K562 (cell line): ENCODE data around the gene ZNF831. TPM values are rescaled to one million over a fixed set of nuclear protein-coding genes. Genes with fewer than 3 reads are reported as not detected.

Source experiments
- ATAC-seq: fragments of 200-7000 bp; cut with Tn5 transposase; 3 replicates; pipeline ENCODE4 v1.9.1; 2020; ENCODE audit warnings: moderate library complexity
- BruUV-seq: library from RNA; stranded (reverse); fragments of 400-500 nt; replicated peaks from 2 replicates; lab custom pipeline; 2021; lab: Mats Ljungman, UMichigan
- CTCF ChIA-PET: fragments of 300-600 bp; formaldehyde crosslinking; extraction: SDS; loops from one replicate; lab custom pipeline; 2021; ENCODE audit warnings: low intra/inter-chr PET ratio; lab: Yijun Ruan, JAX
- POLR2A ChIA-PET: fragments of 300-600, 350-650 bp; sonication (Branson Sonifier 250); formaldehyde crosslinking; extraction: SDS; loops from one replicate; lab custom pipeline; 2021; ENCODE audit warnings: antibody characterized with exemption, inconsistent platforms; lab: Yijun Ruan, JAX
- DNase-seq, 4 experiments: peaks; one replicate each; pipeline versions ENCODE4 v3.0.0 to v3.0.0-alpha.2; 2011 to 2018; ENCODE audit warnings: low spot score in 3 of 4, mixed read lengths in 3 of 4; ENCODE audit errors: extremely low read depth in 1 of 4
- FAIRE-seq: peaks from 2 replicates; lab custom pipeline; 2011; peaks lifted over from hg19 to GRCh38; lab: Jason Lieb, UNC
- H2AFZ ChIP-seq: 2 replicates; pipeline ENCODE4 v1.6.0; 2011; ENCODE audit warnings: low read depth, low read length, control low read depth, inconsistent platforms
- H3K27ac ChIP-seq: fragments of 200-600 bp; 3 replicates; pipeline ENCODE4 v1.8.0; 2011; ENCODE audit warnings: low read depth, mild to moderate bottlenecking, control low read depth, inconsistent platforms, low read length, moderate library complexity, mixed read lengths; ENCODE audit errors: extremely low read depth
- H3K27me3 ChIP-seq, 2 experiments: fragments of 300-600 bp in 1 of 2; 2 replicates in 1 of 2; 3 replicates in 1 of 2; pipeline versions ENCODE4 v1.6.0 to v1.8.0; 2011; ENCODE audit warnings: inconsistent platforms in 2 of 2, low read length in 2 of 2, mild to moderate bottlenecking in 1 of 2, mixed read lengths in 1 of 2, moderate library complexity in 1 of 2; ENCODE audit not compliant: control insufficient read depth in 2 of 2, insufficient read depth in 2 of 2
- H3K36me3 ChIP-seq: fragments of 300-600 bp; 3 replicates; pipeline ENCODE4 v1.8.0; 2011; ENCODE audit warnings: mild to moderate bottlenecking, low read length, inconsistent platforms; ENCODE audit not compliant: control insufficient read depth, insufficient read depth
- H3K4me1 ChIP-seq, 2 experiments: fragments of 200-600 bp in 1 of 2; replicated peaks in 1 of 2; 2 replicates in 1 of 2; 3 replicates in 1 of 2; pipeline versions ENCODE4 v1.5.1 to v1.8.0; 2011; ENCODE audit warnings: inconsistent platforms in 2 of 2, low read length in 2 of 2, mild to moderate bottlenecking in 1 of 2, mixed read lengths in 1 of 2, moderate library complexity in 1 of 2; ENCODE audit not compliant: control insufficient read depth in 2 of 2, insufficient read depth in 2 of 2
- H3K4me2 ChIP-seq: 2 replicates; pipeline ENCODE4 v1.6.1; 2011; ENCODE audit warnings: low read length, control low read depth, inconsistent platforms, mixed read lengths; ENCODE audit not compliant: insufficient read depth
- H3K4me3 ChIP-seq: fragments of 200-600 bp; sonication (generic), shearing (Covaris generic); 2 replicates; pipeline ENCODE4 v1.5.1; 2016; ENCODE audit warnings: control low read depth, inconsistent platforms
- H3K79me2 ChIP-seq: fragments of 200-600 bp; 3 replicates; pipeline ENCODE4 v1.8.0; 2011; ENCODE audit warnings: low read length, inconsistent platforms; ENCODE audit not compliant: control insufficient read depth, insufficient read depth
- H3K9ac ChIP-seq, 2 experiments: 2 replicates each; pipeline versions ENCODE4 v1.6.0 to v1.6.1; 2011; ENCODE audit warnings: low read depth in 2 of 2, low read length in 2 of 2, control low read depth in 1 of 2, inconsistent platforms in 1 of 2, mild to moderate bottlenecking in 1 of 2, mixed read lengths in 1 of 2; ENCODE audit not compliant: insufficient read depth in 1 of 2
- H3K9me1 ChIP-seq: one replicate; pipeline ENCODE4 v1.6.0; 2011; ENCODE audit warnings: inconsistent platforms, mild to moderate bottlenecking, low read length, moderate library complexity; ENCODE audit not compliant: control insufficient read depth, insufficient read depth
- H3K9me3 ChIP-seq: replicated peaks from 2 replicates; pipeline ENCODE4 v1.5.1; 2011; ENCODE audit warnings: low read depth, low read length, inconsistent platforms; ENCODE audit not compliant: control insufficient read depth, insufficient read depth
- H4K20me1 ChIP-seq: replicated peaks from 2 replicates; pipeline ENCODE4 v1.6.1; 2011; ENCODE audit warnings: low read length, inconsistent platforms, mixed read lengths; ENCODE audit not compliant: control insufficient read depth, insufficient read depth
- BCL6 ChIP-seq: fragments of 250-450 bp; sonication (Bioruptor Pico); IDR thresholded peaks from 2 replicates; pipeline ENCODE4 v1.4.0; 2020
- BRD4 ChIP-seq: fragments of 200-600 bp; sonication (generic); IDR thresholded peaks from 2 replicates; pipeline ENCODE4 v1.6.1; 2017; ENCODE audit warnings: inconsistent platforms
- DIDO1 ChIP-seq: fragments of 450-650 bp; IDR thresholded peaks from 2 replicates; pipeline ENCODE4 v1.6.1; 2016; ENCODE audit warnings: low read depth, missing biosample characterization, missing genetic modification characterization
- EWSR1 ChIP-seq: fragments of 450-650 bp; IDR thresholded peaks from 2 replicates; pipeline ENCODE4 v1.6.1; 2018; ENCODE audit warnings: borderline replicate concordance, mild to moderate bottlenecking, low read depth, moderate library complexity; ENCODE audit not compliant: partially characterized antibody
- MEF2A ChIP-seq: IDR thresholded peaks from 2 replicates; pipeline ENCODE4 v1.6.1; 2011; ENCODE audit warnings: low read depth, mild to moderate bottlenecking, low read length, moderate library complexity; ENCODE audit not compliant: control insufficient read depth
- MXI1 ChIP-seq: IDR thresholded peaks from 2 replicates; pipeline ENCODE4 v1.6.1; 2011; ENCODE audit warnings: low read depth, mild to moderate bottlenecking, improper control_type of control experiment, low read length
- NBN ChIP-seq: fragments of 450-650 bp; IDR thresholded peaks from 2 replicates; pipeline ENCODE4 v1.6.1; 2016; ENCODE audit warnings: low read depth, mild to moderate bottlenecking
- RBM39 ChIP-seq: fragments of 200-400 bp; formaldehyde crosslinking; optimal IDR thresholded peaks from 2 replicates; pipeline ENCODE3; 2018; ENCODE audit warnings: low read depth, low read length
- TBL1XR1 ChIP-seq, 2 experiments: IDR thresholded peaks; 2 replicates each; pipeline ENCODE4 v1.6.1; 2012; ENCODE audit warnings: improper control_type of control experiment in 2 of 2, low read length in 2 of 2, mild to moderate bottlenecking in 1 of 2
- WGBS: fragments of 100-300 bp; shearing (Covaris generic); methylation state at CpG from one replicate; pipeline ENCODE4 v1.1.6; 2016; ENCODE audit warnings: low coverage, mixed read lengths; ENCODE audit not compliant: insufficient coverage; ENCODE audit errors: missing lambda C conversion rate; 5-methylcytosine and 5-hydroxymethylcytosine counted together
- in situ Hi-C: fragments of 300-500 bp; cut with MboI; formaldehyde crosslinking; loops from 4 replicates; pipeline ENCODE4 v1.15.0; 2018; ENCODE audit warnings: inconsistent platforms, mixed read lengths
- intact Hi-C: fragments of 100-400 bp; cut with micrococcal nuclease; formaldehyde crosslinking; loops from 2 replicates; pipeline ENCODE4 v1.14.2; 2022
- polyA plus RNA-seq, 8 experiments: library from polyadenylated mRNA; depleted of rRNA in 4 of 8; stranded (reverse) in 5 of 8; unstranded in 3 of 8; fragments of >200 nt; fragmentation: Nextera tagmentation in 2 of 8; fragmentation: Illumina TruSeq in 1 of 8; extraction: Ambion mirVana in 2 of 8; extraction: Trizol in 1 of 8; gene quantifications; 2 replicates each; pipeline versions ENCODE4 v1.2.1 to v1.2.3, GENCODE V29; 2011 to 2014; ENCODE audit warnings: inconsistent platforms in 1 of 8, missing spikeins in 1 of 8
- total RNA-seq, 7 experiments: library from RNA; depleted of rRNA in 6 of 7; stranded (reverse); fragments of >200 nt in 6 of 7; fragmentation: Illumina TruSeq in 2 of 7; extraction: Trizol in 2 of 7; gene quantifications; 2 replicates each; pipeline versions ENCODE4 v1.2.1 to v1.2.3, GENCODE V29; 2011 to 2021; ENCODE audit warnings: low replicate concordance in 1 of 7
- TF ChIP-seq, protein P1 (sequence below): fragments of 200-600 bp; sonication (generic); IDR thresholded peaks from one replicate; pipeline ENCODE4 v1.6.1; 2012; ENCODE audit warnings: mild to moderate bottlenecking, low read depth, low read length, inconsistent platforms

ZNF831 gene
- total and polyA plus RNA-seq, 9 of the 15 experiments (the other 6 are each of a cell fraction or from before 2014, with no cell fraction given) = not detected

DNA sequence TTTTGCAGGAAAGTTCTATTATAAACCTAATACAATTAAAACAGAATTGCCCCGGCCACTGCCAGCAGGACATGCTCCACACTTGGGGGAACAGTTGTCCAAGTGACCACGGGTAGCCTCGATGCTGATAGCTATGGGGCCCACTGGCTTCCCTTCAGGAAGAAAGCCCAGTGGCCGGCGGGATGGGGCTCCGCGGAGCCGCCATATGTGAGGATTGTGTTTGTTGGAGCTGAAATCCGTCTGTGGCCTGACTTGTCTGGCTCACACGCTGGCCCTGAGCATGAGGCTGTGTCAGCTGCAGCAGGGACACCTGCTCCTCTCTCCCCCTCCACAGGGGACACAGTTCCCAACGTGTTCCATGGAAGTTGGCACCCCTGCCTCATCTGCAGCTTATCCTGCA lies 46.6 kb downstream of the ZNF831 start:
- no peak overlapping the region for H3K4me2 ChIP-seq
- peaks cover 2 to 22% of the 10 kb centered on the region in 2 experiments; a peak in 4 of 5 replicates for H3K27me3 ChIP-seq
- no peak for DNase-seq
- H4K20me1 ChIP-seq = 0 out of 2 replicates have a peak, but pooled peaks cover 2% of the 10 kb centered on the region
- no peaks in the 10 kb centered on the region for H3K9me1 ChIP-seq
- under 1% methylated on average over 11 of the region's 11 CpGs for WGBS
- no peak overlapping the region for H3K27ac ChIP-seq
- no peaks in the 10 kb centered on the region for H3K4me1 ChIP-seq
- H3K36me3 ChIP-seq = no peaks in the 10 kb centered on the region
- POLR2A ChIA-PET = interaction anchor here (0.5 kb wide), 1 partner anchor 1814 kb away, joined by 3 read pairs; no protein-coding TSS in a partner anchor
- intact Hi-C loops = no loop called here
- in situ Hi-C loops = no loop called here
- ATAC-seq = no peak
- FAIRE-seq = no peak
- no peaks in the 10 kb centered on the region for H3K9me3 ChIP-seq
- no peak overlapping the region for H3K4me3 ChIP-seq
- H2AFZ ChIP-seq = no peak overlapping the region
- no TSS peak for BruUV-seq
- CTCF ChIA-PET = interaction anchor here (0.6 to 5.4 kb wide), 3 partner anchors 313 to 340 kb away, joined by 3 to 31 read pairs (median 3); no protein-coding TSS in a partner anchor
- no peaks in the 10 kb centered on the region for H3K79me2 ChIP-seq
- H3K9ac ChIP-seq = no peak overlapping the region
- TF ChIP-seq, protein P1, sequence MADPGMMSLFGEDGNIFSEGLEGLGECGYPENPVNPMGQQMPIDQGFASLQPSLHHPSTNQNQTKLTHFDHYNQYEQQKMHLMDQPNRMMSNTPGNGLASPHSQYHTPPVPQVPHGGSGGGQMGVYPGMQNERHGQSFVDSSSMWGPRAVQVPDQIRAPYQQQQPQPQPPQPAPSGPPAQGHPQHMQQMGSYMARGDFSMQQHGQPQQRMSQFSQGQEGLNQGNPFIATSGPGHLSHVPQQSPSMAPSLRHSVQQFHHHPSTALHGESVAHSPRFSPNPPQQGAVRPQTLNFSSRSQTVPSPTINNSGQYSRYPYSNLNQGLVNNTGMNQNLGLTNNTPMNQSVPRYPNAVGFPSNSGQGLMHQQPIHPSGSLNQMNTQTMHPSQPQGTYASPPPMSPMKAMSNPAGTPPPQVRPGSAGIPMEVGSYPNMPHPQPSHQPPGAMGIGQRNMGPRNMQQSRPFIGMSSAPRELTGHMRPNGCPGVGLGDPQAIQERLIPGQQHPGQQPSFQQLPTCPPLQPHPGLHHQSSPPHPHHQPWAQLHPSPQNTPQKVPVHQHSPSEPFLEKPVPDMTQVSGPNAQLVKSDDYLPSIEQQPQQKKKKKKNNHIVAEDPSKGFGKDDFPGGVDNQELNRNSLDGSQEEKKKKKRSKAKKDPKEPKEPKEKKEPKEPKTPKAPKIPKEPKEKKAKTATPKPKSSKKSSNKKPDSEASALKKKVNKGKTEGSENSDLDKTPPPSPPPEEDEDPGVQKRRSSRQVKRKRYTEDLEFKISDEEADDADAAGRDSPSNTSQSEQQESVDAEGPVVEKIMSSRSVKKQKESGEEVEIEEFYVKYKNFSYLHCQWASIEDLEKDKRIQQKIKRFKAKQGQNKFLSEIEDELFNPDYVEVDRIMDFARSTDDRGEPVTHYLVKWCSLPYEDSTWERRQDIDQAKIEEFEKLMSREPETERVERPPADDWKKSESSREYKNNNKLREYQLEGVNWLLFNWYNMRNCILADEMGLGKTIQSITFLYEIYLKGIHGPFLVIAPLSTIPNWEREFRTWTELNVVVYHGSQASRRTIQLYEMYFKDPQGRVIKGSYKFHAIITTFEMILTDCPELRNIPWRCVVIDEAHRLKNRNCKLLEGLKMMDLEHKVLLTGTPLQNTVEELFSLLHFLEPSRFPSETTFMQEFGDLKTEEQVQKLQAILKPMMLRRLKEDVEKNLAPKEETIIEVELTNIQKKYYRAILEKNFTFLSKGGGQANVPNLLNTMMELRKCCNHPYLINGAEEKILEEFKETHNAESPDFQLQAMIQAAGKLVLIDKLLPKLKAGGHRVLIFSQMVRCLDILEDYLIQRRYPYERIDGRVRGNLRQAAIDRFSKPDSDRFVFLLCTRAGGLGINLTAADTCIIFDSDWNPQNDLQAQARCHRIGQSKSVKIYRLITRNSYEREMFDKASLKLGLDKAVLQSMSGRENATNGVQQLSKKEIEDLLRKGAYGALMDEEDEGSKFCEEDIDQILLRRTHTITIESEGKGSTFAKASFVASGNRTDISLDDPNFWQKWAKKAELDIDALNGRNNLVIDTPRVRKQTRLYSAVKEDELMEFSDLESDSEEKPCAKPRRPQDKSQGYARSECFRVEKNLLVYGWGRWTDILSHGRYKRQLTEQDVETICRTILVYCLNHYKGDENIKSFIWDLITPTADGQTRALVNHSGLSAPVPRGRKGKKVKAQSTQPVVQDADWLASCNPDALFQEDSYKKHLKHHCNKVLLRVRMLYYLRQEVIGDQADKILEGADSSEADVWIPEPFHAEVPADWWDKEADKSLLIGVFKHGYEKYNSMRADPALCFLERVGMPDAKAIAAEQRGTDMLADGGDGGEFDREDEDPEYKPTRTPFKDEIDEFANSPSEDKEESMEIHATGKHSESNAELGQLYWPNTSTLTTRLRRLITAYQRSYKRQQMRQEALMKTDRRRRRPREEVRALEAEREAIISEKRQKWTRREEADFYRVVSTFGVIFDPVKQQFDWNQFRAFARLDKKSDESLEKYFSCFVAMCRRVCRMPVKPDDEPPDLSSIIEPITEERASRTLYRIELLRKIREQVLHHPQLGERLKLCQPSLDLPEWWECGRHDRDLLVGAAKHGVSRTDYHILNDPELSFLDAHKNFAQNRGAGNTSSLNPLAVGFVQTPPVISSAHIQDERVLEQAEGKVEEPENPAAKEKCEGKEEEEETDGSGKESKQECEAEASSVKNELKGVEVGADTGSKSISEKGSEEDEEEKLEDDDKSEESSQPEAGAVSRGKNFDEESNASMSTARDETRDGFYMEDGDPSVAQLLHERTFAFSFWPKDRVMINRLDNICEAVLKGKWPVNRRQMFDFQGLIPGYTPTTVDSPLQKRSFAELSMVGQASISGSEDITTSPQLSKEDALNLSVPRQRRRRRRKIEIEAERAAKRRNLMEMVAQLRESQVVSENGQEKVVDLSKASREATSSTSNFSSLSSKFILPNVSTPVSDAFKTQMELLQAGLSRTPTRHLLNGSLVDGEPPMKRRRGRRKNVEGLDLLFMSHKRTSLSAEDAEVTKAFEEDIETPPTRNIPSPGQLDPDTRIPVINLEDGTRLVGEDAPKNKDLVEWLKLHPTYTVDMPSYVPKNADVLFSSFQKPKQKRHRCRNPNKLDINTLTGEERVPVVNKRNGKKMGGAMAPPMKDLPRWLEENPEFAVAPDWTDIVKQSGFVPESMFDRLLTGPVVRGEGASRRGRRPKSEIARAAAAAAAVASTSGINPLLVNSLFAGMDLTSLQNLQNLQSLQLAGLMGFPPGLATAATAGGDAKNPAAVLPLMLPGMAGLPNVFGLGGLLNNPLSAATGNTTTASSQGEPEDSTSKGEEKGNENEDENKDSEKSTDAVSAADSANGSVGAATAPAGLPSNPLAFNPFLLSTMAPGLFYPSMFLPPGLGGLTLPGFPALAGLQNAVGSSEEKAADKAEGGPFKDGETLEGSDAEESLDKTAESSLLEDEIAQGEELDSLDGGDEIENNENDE = no peak
- TF ChIP-seq DIDO1 (no peak), BCL6 (no peak), TBL1XR1 (IDR thresholded peaks at IDR 0.05; ENCODE audit: low read length in 2 of 2) (no peak), MEF2A (no peak), BRD4 (no peak), EWSR1 (no peak), NBN (no peak), MXI1 (no peak), RBM39 (no peak)
